Aorta (tissue), 5 donors: Measurements from ENCODE around the gene PPFIA2. TPM values are rescaled to one million over a fixed set of nuclear protein-coding genes. Genes with fewer than 3 reads are reported as not detected.

ENCODE experiments used
- ATAC-seq: fragments of 200-7000 bp; cut with Tn5 transposase; one replicate; pipeline ENCODE4 v1.9.1; 2022; ENCODE audit warnings: moderate library complexity; ENCODE audit not compliant: low FRiP score
- DNase-seq, 2 donors: peaks; one replicate each; pipeline ENCODE4 v3.0.0-alpha.2; 2020
- H3K27ac ChIP-seq, 2 donors: one replicate each; pipeline ENCODE4 v1.5.1; 2013; ENCODE audit warnings: low read length in 2 of 2, mild to moderate bottlenecking in 2 of 2, moderate library complexity in 2 of 2, control low read depth in 1 of 2, inconsistent platforms in 1 of 2, low read depth in 1 of 2
- H3K27me3 ChIP-seq, 2 donors: one replicate each; pipeline ENCODE4 v1.6.1; 2013; ENCODE audit warnings: control low read depth in 1 of 2, low read length in 1 of 2, mild to moderate bottlenecking in 1 of 2, moderate library complexity in 1 of 2; ENCODE audit not compliant: insufficient read depth in 2 of 2, control insufficient read depth in 1 of 2
- H3K36me3 ChIP-seq, 2 donors: one replicate each; pipeline ENCODE4 v1.6.1; 2013; ENCODE audit warnings: control low read depth in 1 of 2, low read length in 1 of 2, mild to moderate bottlenecking in 1 of 2; ENCODE audit not compliant: insufficient read depth in 2 of 2, control insufficient read depth in 1 of 2
- H3K4me1 ChIP-seq, 2 donors: one replicate each; pipeline ENCODE4 v1.6.1; 2013; ENCODE audit warnings: low read length in 2 of 2, control low read depth in 1 of 2, mild to moderate bottlenecking in 1 of 2, moderate library complexity in 1 of 2; ENCODE audit not compliant: insufficient read depth in 2 of 2, control insufficient read depth in 1 of 2
- H3K4me3 ChIP-seq, 2 donors: one replicate each; pipeline ENCODE4 v1.5.1; 2013; ENCODE audit warnings: low read length in 2 of 2, control low read depth in 1 of 2, mild to moderate bottlenecking in 1 of 2
- H3K9me3 ChIP-seq: one replicate; pipeline ENCODE4 v1.6.1; 2013; ENCODE audit warnings: mild to moderate bottlenecking, low read length; ENCODE audit not compliant: control insufficient read depth
- WGBS, 2 donors: extraction: QIAGEN DNeasy Blood & Tissue Kit; methylation state at CpG; one replicate each; pipeline ENCODE4 v1.1.7; 2013; 5-methylcytosine and 5-hydroxymethylcytosine counted together
- intact Hi-C, 2 donors: fragments of 100-400 bp; cut with DNase I; formaldehyde crosslinking; loops; one replicate each; pipeline versions ENCODE4 v1.14.2 to v1.15.0; 2022
- long read RNA-seq, 2 donors: library from polyadenylated mRNA; unstranded; transcript quantifications; one replicate each; pipeline ENCODE4 v2.0.0, GENCODE V29; 2020 to 2021
- polyA plus RNA-seq, 2 donors: library from polyadenylated mRNA; stranded (reverse); fragments of 200-250 nt; gene quantifications; one replicate each; pipeline ENCODE4 v1.2.3, GENCODE V29; 2013
- total RNA-seq, 2 donors: library from RNA; stranded (reverse); fragmentation: NEBNext Ultra II Directional; extraction: Animal tissue kit (Norgen Biotek cat#: 25700); gene quantifications; one replicate each; pipeline ENCODE4 v1.2.1, GENCODE V29; 2021
- donor health status: healthy with polysubstance abuse.
- donor health status: Bipolar disorder and iron deficiency.
- donor health status: DM: no; HTN: no; CAD: no.
- donor health status: DM: no; HTN: no; CAD: no.
- donor health status: DM: yes; HTN: yes; CAD: no.

PPFIA2 gene
- total RNA-seq (10 to 100 TPM; 20.4 to 46.6 TPM), polyA plus RNA-seq (10 to 100 TPM in 1 of 2 donors, 1 to 10 TPM in 1; 5.4 to 11.0 TPM)
- long read RNA-seq, donor 1, partial matches to known transcripts: 1 of 15 reads
- long read RNA-seq, donor 1, other reads (novel, unspliced or antisense): 11 of 15 reads
- long read RNA-seq, donor 2, partial matches to known transcripts: 1 of 14 reads
- long read RNA-seq, donor 2, other reads (novel, unspliced or antisense): 13 of 14 reads

DNA sequence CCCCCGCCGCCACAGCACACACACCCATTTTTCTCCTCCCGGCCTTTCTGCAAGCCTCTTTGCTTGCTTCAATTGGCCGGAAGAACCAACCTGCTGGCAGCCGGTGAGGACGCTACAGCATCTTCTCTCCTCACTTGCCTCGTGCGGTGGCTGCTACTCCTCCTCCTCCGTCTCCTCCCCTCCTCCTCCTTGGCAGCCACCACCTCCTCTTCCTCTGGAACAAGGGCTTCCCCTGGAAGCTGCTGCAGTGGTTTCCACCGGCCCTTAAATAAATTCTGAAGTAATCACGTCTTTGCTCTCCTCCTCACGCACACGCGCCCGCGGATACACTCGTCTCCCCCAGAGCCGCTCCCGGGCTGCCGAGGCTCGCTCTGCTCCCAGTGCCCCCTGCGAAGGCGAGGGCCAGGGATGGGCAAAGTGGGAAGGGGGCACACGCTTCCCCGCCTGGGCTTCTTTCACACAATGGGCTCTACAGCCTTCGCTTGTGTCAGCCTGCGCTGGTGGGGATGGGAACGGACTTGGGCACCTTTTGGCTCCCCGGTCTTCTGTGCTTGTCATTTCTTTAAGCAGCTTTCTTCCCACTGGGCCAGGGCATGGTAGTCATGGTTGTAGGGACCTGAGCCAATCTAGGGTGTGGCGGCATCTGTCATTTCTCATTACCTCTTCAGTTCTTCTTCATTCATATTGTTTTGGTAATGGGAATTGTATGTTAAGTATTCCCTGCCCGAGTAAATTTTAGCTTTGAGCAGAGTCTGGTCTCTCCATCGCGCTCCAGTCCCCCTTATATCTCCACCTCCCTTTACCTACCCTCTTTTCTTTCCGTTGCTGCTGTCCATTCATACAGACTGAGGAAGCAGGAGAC, at the start of gene PPFIA2:
Gene PPFIA2, minus strand, starts transcription at position 161 of the 862 bp plus-strand sequence.
- no peaks in the 10 kb centered on the region for H3K9me3 ChIP-seq
- 5% methylated on average over 31 to 34 of the region's 34 CpGs for WGBS, 2 donors
- ATAC-seq (peak; percentile 70), DNase-seq (peak; percentile 62 to 78)
- no peaks in the 10 kb centered on the region for H3K27me3 ChIP-seq
- no peaks in the 10 kb centered on the region for H3K36me3 ChIP-seq
- peak within 1 kb of the TSS in 1 of 2 donors; percentile 15 for H3K27ac ChIP-seq
- H3K4me3 ChIP-seq: peak within 1 kb of the TSS; percentile 53 to 85
- no peaks in the 10 kb centered on the region for H3K4me1 ChIP-seq
- intact Hi-C loops: loop anchor here in 1 of 2 donors (5.0 kb wide), 1 partner anchor 43 kb away; no protein-coding TSS in a partner anchor

DNA sequence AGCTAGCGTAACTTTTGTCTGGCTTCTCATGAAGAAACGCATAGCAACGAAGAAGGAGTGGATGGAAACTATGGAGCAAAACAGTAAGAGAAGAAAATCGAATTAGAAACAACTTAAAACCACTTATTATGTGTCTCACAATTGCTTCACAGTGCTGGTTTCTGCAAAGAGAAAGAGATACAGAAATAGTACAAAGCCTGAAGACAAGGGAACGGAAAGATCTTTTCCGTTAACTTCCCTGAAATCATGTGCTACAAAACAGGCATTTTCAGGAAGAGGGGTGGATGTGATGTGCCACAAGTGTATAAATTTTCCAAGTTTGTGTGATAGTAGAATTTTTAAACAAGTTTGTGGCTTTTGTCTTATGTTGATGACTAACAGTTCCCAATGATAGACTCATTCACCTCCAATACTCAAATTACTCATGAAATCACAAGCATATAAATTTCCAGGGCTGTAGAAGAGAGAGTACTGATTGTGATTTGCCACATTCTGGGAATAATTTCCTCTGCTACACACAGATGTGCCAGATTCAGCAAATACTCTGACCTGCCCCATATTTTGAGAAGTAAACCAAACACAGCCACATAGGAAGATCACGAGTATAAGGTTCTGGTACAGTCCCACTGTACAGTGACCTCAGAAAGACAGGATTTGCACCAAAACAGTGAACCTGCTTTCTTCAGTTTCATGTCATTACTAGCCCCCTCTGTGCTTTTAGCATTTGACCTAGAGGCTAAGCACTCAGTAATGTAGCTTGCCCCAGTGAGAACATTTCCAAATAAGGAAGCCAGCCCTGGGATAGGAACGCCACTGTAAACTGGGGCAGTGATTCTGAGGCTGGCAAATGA, 41.4 kb upstream of the PPFIA2 start:
- 3 to 7% methylated on average over 8 of the region's 8 CpGs for WGBS, 2 donors
- intact Hi-C loops: loop anchor here in 1 of 2 donors (5.0 kb wide), 1 partner anchor 43 kb away; the partner anchor contains the start of gene PPFIA2

DNA sequence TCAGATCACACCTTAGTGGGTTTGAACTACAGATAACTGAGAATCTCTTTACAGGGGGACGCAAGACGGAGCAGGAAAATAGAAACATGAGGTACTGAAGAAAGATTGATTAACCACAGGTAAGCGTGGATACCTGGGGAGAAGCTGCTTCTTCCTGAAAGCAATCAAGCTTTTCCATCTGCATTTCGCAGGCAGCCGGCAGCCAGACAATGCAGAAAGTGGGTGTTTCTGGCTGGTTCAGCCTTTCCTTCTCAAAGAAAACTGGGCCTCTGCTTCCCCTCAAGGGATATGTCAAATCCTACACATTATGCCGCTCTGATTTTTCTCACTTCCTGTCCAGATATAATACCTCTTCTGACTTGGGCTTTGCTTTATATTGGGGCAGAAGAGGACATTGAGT, 39.1 kb upstream of the PPFIA2 start:
- Histone ChIP-seq H3K36me3 (no peaks in the 10 kb centered on the region), H3K9me3 (no peaks in the 10 kb centered on the region), H3K27me3 (no peaks in the 10 kb centered on the region), H3K4me1 (no peaks in the 10 kb centered on the region), H3K4me3 (no peak overlapping the region), H3K27ac (no peak overlapping the region)
- intact Hi-C loops: no loop called here
- DNase-seq: no peak
- 89 to 92% methylated on average over 6 of the region's 6 CpGs for WGBS, 2 donors
- ATAC-seq: no peak

More for the DNA sequence above, 41.4 kb upstream of the PPFIA2 start:
- H3K4me3 ChIP-seq: peak overlapping the region in 1 of 2 donors; percentile 79
- no peaks in the 10 kb centered on the region for H3K36me3 ChIP-seq
- DNase-seq: no peak
- ATAC-seq: peak; percentile 87
- H3K4me1 ChIP-seq: no peaks in the 10 kb centered on the region
- no peaks in the 10 kb centered on the region for H3K27me3 ChIP-seq
- H3K9me3 ChIP-seq: no peaks in the 10 kb centered on the region
- H3K27ac ChIP-seq: peak overlapping the region; percentile 96 to 99

DNA sequence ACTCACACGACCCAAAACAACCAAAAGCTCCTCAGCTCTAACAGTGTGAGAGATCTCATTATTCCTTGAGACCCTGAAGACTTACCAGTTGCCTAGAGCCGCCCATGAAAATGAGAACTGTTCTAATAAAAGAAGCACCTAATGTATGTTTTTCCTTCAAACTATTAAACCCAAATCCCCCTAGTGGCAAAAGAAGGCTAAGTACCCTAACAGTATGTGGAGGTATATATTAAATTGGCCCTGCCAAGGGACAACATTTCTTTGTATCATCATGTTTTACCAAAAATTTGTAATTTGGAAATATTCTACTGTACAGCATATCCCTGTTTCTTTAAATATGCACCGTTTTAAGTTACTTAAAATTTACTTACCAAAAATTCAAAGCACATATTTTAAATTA, 38.0 kb upstream of the PPFIA2 start:
- Histone ChIP-seq H3K36me3 (no peaks in the 10 kb centered on the region), H3K27me3 (no peaks in the 10 kb centered on the region), H3K27ac (no peak overlapping the region), H3K9me3 (no peaks in the 10 kb centered on the region), H3K4me1 (no peaks in the 10 kb centered on the region), H3K4me3 (no peak overlapping the region)
- ATAC-seq (no peak), DNase-seq (no peak)
- WGBS, 2 donors: 73 to 79% methylated on average over 3 of the region's 3 CpGs
- intact Hi-C loops: no loop called here

DNA sequence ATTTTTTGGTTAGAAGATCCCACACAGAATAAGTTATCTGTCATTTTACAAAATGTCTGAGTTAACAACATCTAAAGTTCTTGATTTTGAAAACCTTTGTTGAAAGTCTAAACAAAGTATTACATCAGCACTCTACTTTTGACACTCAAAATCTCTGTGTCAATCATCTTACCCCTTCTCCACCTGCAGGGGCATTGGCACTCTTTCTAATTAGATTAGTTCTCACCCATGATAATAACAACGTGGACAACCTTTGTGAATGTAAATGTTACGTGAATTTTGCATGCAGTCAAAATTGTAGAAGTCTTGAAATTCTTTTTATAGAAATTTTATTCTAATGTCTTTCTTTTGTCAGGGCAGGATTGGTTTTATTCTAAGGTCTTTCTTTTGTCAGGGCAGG, 33.5 kb upstream of the PPFIA2 start:
- H3K27me3 ChIP-seq: no peaks in the 10 kb centered on the region
- 71 to 76% methylated on average over 2 of the region's 2 CpGs for WGBS, 2 donors
- H3K36me3 ChIP-seq: no peaks in the 10 kb centered on the region
- H3K27ac ChIP-seq: no peak overlapping the region
- no peaks in the 10 kb centered on the region for H3K4me1 ChIP-seq
- no peaks in the 10 kb centered on the region for H3K9me3 ChIP-seq
- no peak for ATAC-seq
- H3K4me3 ChIP-seq: no peak overlapping the region
- intact Hi-C loops: no loop called here
- no peak for DNase-seq

DNA sequence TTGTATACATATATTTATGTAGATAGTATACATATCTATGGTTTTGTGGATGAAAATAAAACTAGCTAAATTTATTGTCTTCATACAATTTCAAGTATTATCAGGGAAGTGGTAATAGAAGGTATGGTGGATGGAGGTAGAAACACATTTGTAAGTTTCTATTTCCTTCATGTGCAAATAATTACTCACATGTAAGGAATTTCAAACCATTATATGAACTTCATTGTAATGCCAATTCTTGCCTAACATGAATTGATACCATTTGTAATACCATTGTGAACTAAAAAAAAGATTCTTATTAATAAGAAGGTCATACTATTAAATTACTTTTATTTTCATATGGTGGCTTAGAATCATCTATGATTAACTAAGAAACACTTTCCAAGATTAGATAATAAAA, 20.1 kb upstream of the PPFIA2 start:
- H3K36me3 ChIP-seq: no peaks in the 10 kb centered on the region
- intact Hi-C loops: no loop called here
- ATAC-seq (no peak), DNase-seq (no peak)
- no peaks in the 10 kb centered on the region for H3K27me3 ChIP-seq
- H3K9me3 ChIP-seq: no peaks in the 10 kb centered on the region
- no peak overlapping the region for H3K27ac ChIP-seq
- no peaks in the 10 kb centered on the region for H3K4me1 ChIP-seq
- no peak overlapping the region for H3K4me3 ChIP-seq

DNA sequence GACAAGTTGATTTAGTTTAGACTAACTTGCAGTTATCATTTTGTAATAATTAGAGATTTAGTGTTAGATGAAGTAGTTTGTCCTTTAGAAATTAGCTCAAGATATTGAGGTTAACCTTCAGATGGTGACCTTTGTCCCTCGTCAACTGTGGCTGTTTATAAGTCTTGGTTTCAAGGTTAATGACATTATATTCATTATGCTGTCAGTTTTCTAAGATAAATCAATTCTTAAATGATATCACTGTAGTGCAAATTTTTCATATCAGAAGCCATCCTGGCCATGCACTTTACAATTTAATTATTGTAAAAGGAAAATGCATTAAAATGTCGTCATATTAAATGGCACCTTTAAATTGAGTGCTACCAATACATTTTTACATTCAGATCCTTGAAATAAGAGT, 19.6 kb upstream of the PPFIA2 start:
- Histone ChIP-seq H3K27me3 (no peaks in the 10 kb centered on the region), H3K4me3 (no peak overlapping the region), H3K4me1 (no peaks in the 10 kb centered on the region), H3K27ac (no peak overlapping the region), H3K9me3 (no peaks in the 10 kb centered on the region), H3K36me3 (no peaks in the 10 kb centered on the region)
- intact Hi-C loops: no loop called here
- DNase-seq (no peak), ATAC-seq (no peak)
- 80 to 88% methylated on average over 2 of the region's 2 CpGs for WGBS, 2 donors

DNA sequence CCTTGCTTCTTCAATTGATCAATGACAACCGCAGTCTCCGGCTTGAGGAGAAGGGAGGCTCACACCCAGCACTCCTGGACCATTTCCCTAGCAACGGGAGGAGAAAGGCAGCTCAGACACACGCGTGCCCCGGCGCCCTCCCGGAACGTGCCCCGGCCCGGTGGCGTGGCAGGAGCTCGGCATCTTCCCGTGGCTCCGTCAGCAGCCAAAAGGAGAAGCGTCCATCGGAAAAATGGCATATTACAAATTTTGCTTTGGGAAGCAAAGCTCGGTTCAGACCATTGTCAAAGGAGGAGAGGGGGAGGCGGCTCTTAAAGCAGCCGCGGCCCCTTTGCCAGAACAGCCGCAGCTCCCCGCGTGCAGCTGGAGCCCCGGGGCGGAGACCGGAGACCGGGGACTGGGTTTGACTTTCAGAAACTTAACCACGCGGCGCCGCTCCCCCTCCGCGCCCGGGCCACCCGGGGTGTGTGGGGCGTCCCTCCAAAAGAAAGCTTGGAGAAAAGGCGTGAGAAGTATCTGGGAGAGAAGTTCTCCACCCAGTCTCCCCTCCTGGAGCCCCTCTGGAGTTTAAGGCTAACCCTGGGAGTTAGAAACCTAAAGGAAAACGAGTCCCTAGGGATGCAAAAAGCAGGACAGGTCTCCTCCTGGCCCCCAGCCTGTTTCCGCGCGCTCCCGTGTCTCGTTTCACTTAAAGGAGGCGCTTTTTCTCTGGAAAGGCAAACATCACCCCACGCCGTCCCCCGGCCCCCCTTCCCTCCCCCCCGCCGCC, 545 bp downstream of the PPFIA2 start:
- peak overlapping the region; percentile 53 to 85 for H3K4me3 ChIP-seq
- no peaks in the 10 kb centered on the region for H3K36me3 ChIP-seq
- H3K9me3 ChIP-seq: no peaks in the 10 kb centered on the region
- WGBS, 2 donors: 1% methylated on average over 45 to 50 of the region's 50 CpGs
- ATAC-seq (peak; percentile 83), DNase-seq (peak; percentile 54 to 82)
- H3K4me1 ChIP-seq: no peaks in the 10 kb centered on the region
- no peaks in the 10 kb centered on the region for H3K27me3 ChIP-seq
- intact Hi-C loops: loop anchor here in 1 of 2 donors (5.0 kb wide), 1 partner anchor 44 kb away; no protein-coding TSS in a partner anchor
- peak overlapping the region in 1 of 2 donors; percentile 15 for H3K27ac ChIP-seq
